Gastrocnemius medialis (tissue), 4 donors: ENCODE measurements around the gene ATXN7L1. TPM values are rescaled to one million over a fixed set of nuclear protein-coding genes. Genes with fewer than 3 reads are reported as not detected.

Experiments used
- ATAC-seq, 2 donors: fragments of 150-250 bp; one replicate each; pipeline ENCODE4 v1.9.1; 2016
- DNase-seq, 2 donors: peaks; one replicate each; pipeline ENCODE4 v3.0.0-alpha.2; 2019
- H3K27ac ChIP-seq, 4 donors: fragments of 200-600 bp; sonication (generic); 1 replicate in 1 of 4; 2 replicates in 3 of 4; pipeline ENCODE4 v1.5.1; 2016 to 2018; ENCODE audit warnings: mild to moderate bottlenecking in 2 of 4, moderate library complexity in 1 of 4
- H3K27me3 ChIP-seq, 3 donors: fragments of 200-600 bp; sonication (generic) in 2 of 3; 1 replicate in 1 of 3; 2 replicates in 2 of 3; pipeline versions ENCODE4 v1.5.1 to v1.6.0; 2016 to 2019; ENCODE audit warnings: mild to moderate bottlenecking in 1 of 3, moderate library complexity in 1 of 3
- H3K36me3 ChIP-seq, 2 donors: fragments of 200-600 bp; sonication (generic) in 1 of 2; one replicate each; pipeline ENCODE4 v1.5.1; 2017 to 2018
- H3K4me1 ChIP-seq, 2 donors: fragments of 200-600 bp; sonication (generic) in 1 of 2; one replicate each; pipeline ENCODE4 v1.5.1; 2016 to 2017; ENCODE audit warnings: mild to moderate bottlenecking in 2 of 2
- H3K4me3 ChIP-seq, 4 donors: fragments of 200-600 bp; sonication (generic) in 3 of 4; 1 replicate in 1 of 4; 2 replicates in 3 of 4; pipeline ENCODE4 v1.5.1; 2016 to 2019; ENCODE audit warnings: mild to moderate bottlenecking in 2 of 4
- H3K9me3 ChIP-seq, 3 donors: fragments of 200-600 bp; sonication (generic) in 2 of 3; 1 replicate in 1 of 3; 2 replicates in 2 of 3; pipeline ENCODE4 v1.5.1; 2016 to 2019
- CTCF ChIP-seq, 5 experiments: fragments of 450-650 bp in 3 of 5; fragments of 200-600 bp in 2 of 5; sonication (generic) in 2 of 5; IDR thresholded peaks in 4 of 5; conservative IDR thresholded peaks in 1 of 5; 1 replicate in 4 of 5; 2 replicates in 1 of 5; pipeline ENCODE4 v1.5.1; 2016 to 2019; ENCODE audit warnings: antibody characterized with exemption in 5 of 5, mild to moderate bottlenecking in 3 of 5, moderate library complexity in 3 of 5
- POLR2A ChIP-seq, 2 donors: fragments of 450-650 bp; IDR thresholded peaks; one replicate each; pipeline ENCODE4 v1.6.1; 2017; ENCODE audit warnings: antibody characterized with exemption in 2 of 2, mild to moderate bottlenecking in 2 of 2, moderate library complexity in 2 of 2
- in situ Hi-C, 4 donors: fragments of 200-750 bp; cut with MboI; loops; one replicate each; pipeline versions ENCODE4 v1.15.0 to v1.8.0; 2017; ENCODE audit warnings: low sequenced_read_pairs in 4 of 4
- intact Hi-C: fragments of 100-400 bp; cut with DNase I; formaldehyde crosslinking; loops from one replicate; pipeline ENCODE4 v1.15.1; 2023; ENCODE audit warnings: low total_unique reads
- total RNA-seq, 4 donors: library from RNA; depleted of rRNA; stranded (reverse); fragments of >200 nt; gene quantifications; one replicate each; pipeline versions ENCODE4 v1.1.0 to v1.2.3, GENCODE V29; 2016

ATXN7L1 gene
- total RNA-seq, 4 donors from 2014 or later = 1.6 to 6.6 (median 4.8) TPM

- Histone ChIP-seq H3K4me3 (no peak overlapping the region), H3K9me3 (no peaks in the 10 kb centered on the region), H3K27me3 (no peaks in the 10 kb centered on the region), H3K36me3 (no peaks in the 10 kb centered on the region), H3K4me1 (no peaks in the 10 kb centered on the region), H3K27ac (no peak overlapping the region)
- intact Hi-C loops = no loop called here
- TF ChIP-seq CTCF (IDR thresholded peaks at IDR 0.05 in 4 of 5, conservative IDR thresholded peaks at IDR 0.05 in 1 of 5) (no peak), POLR2A (IDR thresholded peaks at IDR 0.05) (no peak)
- no peak for DNase-seq
- in situ Hi-C loops = no loop called here
- no peak for ATAC-seq
These were observed 134.4 kb downstream of the ATXN7L1 start for GRCh38 chr7:105741982-105742381.

DNA sequence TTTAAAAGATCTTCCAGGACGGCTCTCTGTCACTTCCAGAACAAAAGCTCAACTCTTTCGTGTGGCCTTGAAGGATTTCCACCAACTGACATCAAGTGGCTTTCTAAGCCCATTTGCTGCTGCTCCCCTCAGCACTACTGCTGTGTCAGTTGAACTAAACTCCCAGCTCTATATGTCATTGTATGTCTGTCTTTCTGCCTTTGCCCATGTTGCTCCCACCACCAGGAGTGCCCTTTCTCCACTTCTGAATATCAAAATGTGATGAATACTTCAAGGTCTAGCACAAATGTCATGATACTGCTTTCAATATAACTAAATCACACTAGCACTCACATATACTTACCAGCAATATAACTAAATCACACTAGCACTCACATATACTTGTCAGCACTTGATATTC, 138.3 kb downstream of the ATXN7L1 start:
- DNase-seq (no peak), ATAC-seq (no peak)
- TF ChIP-seq CTCF (IDR thresholded peaks at IDR 0.05 in 4 of 5, conservative IDR thresholded peaks at IDR 0.05 in 1 of 5) (no peak), POLR2A (IDR thresholded peaks at IDR 0.05) (no peak)
- H3K27me3 ChIP-seq = no peaks in the 10 kb centered on the region
- no peaks in the 10 kb centered on the region for H3K4me1 ChIP-seq
- H3K9me3 ChIP-seq = no peaks in the 10 kb centered on the region
- intact Hi-C loops = no loop called here
- H3K36me3 ChIP-seq = no peaks in the 10 kb centered on the region
- H3K27ac ChIP-seq = no peak overlapping the region
- no peak overlapping the region for H3K4me3 ChIP-seq
- in situ Hi-C loops = no loop called here

GRCh38 chr7:105734233-105734632, 142.2 kb downstream of the ATXN7L1 start:
- DNase-seq (no peak), ATAC-seq (no peak)
- TF ChIP-seq POLR2A (IDR thresholded peaks at IDR 0.05) = no peak
- TF ChIP-seq CTCF (IDR thresholded peaks at IDR 0.05 in 4 of 5, conservative IDR thresholded peaks at IDR 0.05 in 1 of 5) = no peak
- Histone ChIP-seq H3K4me3 (no peak overlapping the region), H3K4me1 (no peaks in the 10 kb centered on the region), H3K36me3 (no peaks in the 10 kb centered on the region), H3K9me3 (no peaks in the 10 kb centered on the region), H3K27me3 (no peaks in the 10 kb centered on the region), H3K27ac (no peak overlapping the region)
- intact Hi-C loops (no loop called here), in situ Hi-C loops (no loop called here)

DNA sequence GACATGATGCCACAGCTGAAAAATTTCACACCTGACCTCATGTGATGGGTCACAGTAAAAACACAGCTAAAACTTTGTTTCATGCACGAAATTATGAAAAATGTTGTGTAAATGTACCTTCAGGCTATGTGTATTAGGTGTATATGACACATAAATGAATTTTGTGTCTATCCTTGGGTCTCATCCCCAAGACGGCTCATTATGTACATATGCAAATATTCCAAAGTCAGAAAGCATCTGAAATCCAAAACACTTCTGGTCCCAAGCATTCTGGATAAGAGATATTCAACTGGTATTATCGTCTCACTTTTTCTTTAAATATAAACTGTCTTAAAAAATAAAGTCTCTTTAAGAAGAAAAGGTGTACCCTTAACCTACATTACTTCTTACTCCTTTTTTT, 145.4 kb downstream of the ATXN7L1 start:
- ATAC-seq (no peak), DNase-seq (no peak)
- H3K36me3 ChIP-seq = no peaks in the 10 kb centered on the region
- TF ChIP-seq CTCF (IDR thresholded peaks at IDR 0.05 in 4 of 5, conservative IDR thresholded peaks at IDR 0.05 in 1 of 5) (no peak), POLR2A (IDR thresholded peaks at IDR 0.05) (no peak)
- intact Hi-C loops (no loop called here), in situ Hi-C loops (no loop called here)
- H3K27ac ChIP-seq = no peak overlapping the region
- no peaks in the 10 kb centered on the region for H3K27me3 ChIP-seq
- no peaks in the 10 kb centered on the region for H3K9me3 ChIP-seq
- H3K4me1 ChIP-seq = no peaks in the 10 kb centered on the region
- H3K4me3 ChIP-seq = no peak overlapping the region

DNA sequence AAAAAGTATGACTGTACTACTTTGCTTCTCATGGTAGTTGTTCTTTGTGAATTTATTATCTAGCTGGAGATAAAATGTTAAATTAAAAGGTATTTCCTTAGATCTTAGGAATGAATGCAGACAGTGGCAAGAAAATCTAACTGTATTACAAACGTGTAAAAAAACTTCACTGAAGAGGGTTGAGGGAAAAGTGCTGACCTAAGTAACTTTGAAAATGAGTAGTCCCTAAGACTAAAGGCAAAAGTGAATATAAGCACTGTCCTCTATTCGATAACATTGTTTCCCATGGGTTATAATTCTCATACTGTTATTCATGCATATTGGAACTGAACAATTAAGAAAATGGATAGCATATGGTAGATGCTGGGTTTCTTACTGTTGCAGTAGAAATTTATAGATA, 148.4 kb downstream of the ATXN7L1 start:
- Histone ChIP-seq H3K27ac (no peak overlapping the region), H3K36me3 (no peaks in the 10 kb centered on the region), H3K27me3 (no peaks in the 10 kb centered on the region), H3K4me1 (no peaks in the 10 kb centered on the region), H3K9me3 (no peaks in the 10 kb centered on the region), H3K4me3 (no peak overlapping the region)
- intact Hi-C loops = no loop called here
- ATAC-seq (no peak), DNase-seq (no peak)
- no peak for TF ChIP-seq CTCF (IDR thresholded peaks at IDR 0.05 in 4 of 5, conservative IDR thresholded peaks at IDR 0.05 in 1 of 5)
- TF ChIP-seq POLR2A (IDR thresholded peaks at IDR 0.05) = no peak
- in situ Hi-C loops = no loop called here
